GM12878 (cell line): ENCODE measurements around the gene HAUS7. TPM values are rescaled to one million over a fixed set of nuclear protein-coding genes. Genes with fewer than 3 reads are reported as not detected.

Source experiments
- ATAC-seq: fragments of 200-7000 bp; cut with Tn5 transposase; 3 replicates; pipeline ENCODE4 v1.9.1; 2020; ENCODE audit warnings: mild to moderate bottlenecking, moderate library complexity
- BruUV-seq: library from RNA; stranded (reverse); fragments of 400-500 nt; replicated peaks from 2 replicates; lab custom pipeline; 2021; lab: Mats Ljungman, UMichigan
- CTCF ChIA-PET: fragments of 300-600 bp; sonication (Branson Sonifier 250); formaldehyde crosslinking; extraction: SDS; loops from one replicate; lab custom pipeline; 2021; ENCODE audit warnings: inconsistent platforms; lab: Yijun Ruan, JAX
- POLR2A ChIA-PET: fragments of 350-600 bp; formaldehyde crosslinking; extraction: SDS; loops from one replicate; lab custom pipeline; 2021; ENCODE audit warnings: inconsistent platforms; lab: Charles Lee
- RAD21 ChIA-PET: fragments of 300-600 bp; sonication (Branson Sonifier 250); formaldehyde crosslinking; loops from one replicate; lab custom pipeline; 2023; ENCODE audit warnings: antibody characterized with exemption; ENCODE audit not compliant: unreplicated experiment; lab: Charles Lee
- SMC1A ChIA-PET: fragments of 300-600 bp; sonication (Branson Sonifier 250); formaldehyde crosslinking; loops from one replicate; lab custom pipeline; 2023; ENCODE audit not compliant: unreplicated experiment, uncharacterized antibody; lab: Charles Lee
- DNase-seq: peaks from one replicate; pipeline ENCODE4 v3.0.0-alpha.2; 2011; ENCODE audit warnings: low read depth, low spot score
- FAIRE-seq: peaks from 3 replicates; lab custom pipeline; 2011; peaks lifted over from hg19 to GRCh38; lab: Jason Lieb, UNC
- H2AFZ ChIP-seq: 2 replicates; pipeline ENCODE4 v1.6.0; 2011; ENCODE audit warnings: low read depth, low read length, control low read depth; ENCODE audit not compliant: control insufficient read depth
- H3K27ac ChIP-seq: 2 replicates; pipeline ENCODE4 v1.5.1; 2011; ENCODE audit warnings: control low read depth; ENCODE audit not compliant: control insufficient read depth, insufficient read depth
- H3K27me3 ChIP-seq, 2 experiments: replicated peaks in 1 of 2; 2 replicates each; pipeline versions ENCODE4 v1.6.0 to v1.6.1; 2011; ENCODE audit warnings: low read length in 1 of 2; ENCODE audit not compliant: control insufficient read depth in 2 of 2, insufficient read depth in 2 of 2
- H3K36me3 ChIP-seq, 2 experiments: 2 replicates each; pipeline ENCODE4 v1.5.1; 2011; ENCODE audit warnings: low read length in 1 of 2; ENCODE audit not compliant: control insufficient read depth in 2 of 2, insufficient read depth in 2 of 2
- H3K4me1 ChIP-seq: 2 replicates; pipeline ENCODE4 v1.6.1; 2011; ENCODE audit warnings: mild to moderate bottlenecking, low read length, moderate library complexity, mixed read lengths; ENCODE audit not compliant: control insufficient read depth, insufficient read depth
- H3K4me2 ChIP-seq: 2 replicates; pipeline ENCODE4 v1.6.0; 2011; ENCODE audit warnings: control low read depth; ENCODE audit not compliant: control insufficient read depth, insufficient read depth
- H3K4me3 ChIP-seq: fragments of 200-600 bp; sonication (generic); 2 replicates; pipeline ENCODE4 v1.5.1; 2016
- H3K79me2 ChIP-seq: 2 replicates; pipeline ENCODE4 v1.6.0; 2011; ENCODE audit warnings: low read length; ENCODE audit not compliant: control insufficient read depth, insufficient read depth
- H3K9ac ChIP-seq: 2 replicates; pipeline ENCODE4 v1.8.0; 2011; ENCODE audit warnings: low read length, control low read depth, mixed read lengths; ENCODE audit not compliant: control insufficient read depth, insufficient read depth
- H3K9me3 ChIP-seq: replicated peaks from 3 replicates; pipeline ENCODE4 v1.5.1; 2011; ENCODE audit warnings: mild to moderate bottlenecking, low read length; ENCODE audit not compliant: control insufficient read depth, insufficient read depth
- H4K20me1 ChIP-seq: 2 replicates; pipeline ENCODE4 v1.6.0; 2011; ENCODE audit not compliant: control insufficient read depth, insufficient read depth
- EZH2 ChIP-seq: IDR thresholded peaks from 2 replicates; pipeline ENCODE4 v1.6.1; 2012; ENCODE audit warnings: low read depth, mild to moderate bottlenecking, control low read depth, inconsistent platforms, low read length, borderline replicate concordance; ENCODE audit not compliant: control insufficient read depth
- IKZF2 ChIP-seq, 2 experiments: fragments of 450-650 bp; IDR thresholded peaks; 2 replicates each; pipeline ENCODE4 v1.6.1; 2017; ENCODE audit warnings: mild to moderate bottlenecking in 2 of 2, moderate library complexity in 2 of 2
- MEF2A ChIP-seq: IDR thresholded peaks from 2 replicates; pipeline ENCODE4 v1.6.1; 2011; ENCODE audit warnings: low read depth, mild to moderate bottlenecking, low read length, moderate library complexity; ENCODE audit not compliant: insufficient read depth
- MEF2B ChIP-seq: fragments of 450-650 bp; IDR thresholded peaks from 2 replicates; pipeline ENCODE4 v1.6.1; 2018; ENCODE audit warnings: mild to moderate bottlenecking, moderate library complexity; ENCODE audit not compliant: partially characterized antibody, poor library complexity, severe bottlenecking
- NFXL1 ChIP-seq: fragments of 450-650 bp; IDR thresholded peaks from 2 replicates; pipeline ENCODE4 v1.6.1; 2017; ENCODE audit warnings: antibody characterized with exemption, mild to moderate bottlenecking, borderline replicate concordance
- PAX8 ChIP-seq: fragments of 450-650 bp; IDR thresholded peaks from 2 replicates; pipeline ENCODE4 v1.6.1; 2017; ENCODE audit warnings: mild to moderate bottlenecking, moderate library complexity
- PML ChIP-seq: IDR thresholded peaks from 2 replicates; pipeline ENCODE4 v1.6.1; 2012; ENCODE audit warnings: low read length, inconsistent platforms
- RBBP5 ChIP-seq: fragments of 200-600 bp; sonication (generic); conservative IDR thresholded peaks from 2 replicates; pipeline ENCODE4 v1.6.1; 2016
- RELA ChIP-seq: fragments of 450-650 bp; IDR thresholded peaks from 2 replicates; pipeline ENCODE4 v1.8.0; 2014; ENCODE audit warnings: borderline replicate concordance; ENCODE audit not compliant: partially characterized antibody
- SPI1 ChIP-seq: IDR thresholded peaks from 2 replicates; pipeline ENCODE4 v1.6.1; 2011; ENCODE audit warnings: low read depth, mild to moderate bottlenecking, low read length, moderate library complexity, borderline replicate concordance; ENCODE audit not compliant: insufficient read depth
- WRNIP1 ChIP-seq: IDR thresholded peaks from 2 replicates; pipeline ENCODE4 v1.6.1; 2011; ENCODE audit warnings: low read depth, low read length, improper control_type of control experiment, borderline replicate concordance
- ZNF274 ChIP-seq: IDR thresholded peaks from one replicate; pipeline ENCODE4 v1.8.0; 2011; ENCODE audit not compliant: insufficient read length, insufficient read depth
- ZNF622 ChIP-seq: fragments of 450-650 bp; IDR thresholded peaks from 2 replicates; pipeline ENCODE4 v1.6.1; 2017; ENCODE audit warnings: mild to moderate bottlenecking, inconsistent platforms
- ZZZ3 ChIP-seq: IDR thresholded peaks from 2 replicates; pipeline ENCODE4 v1.6.1; 2011; ENCODE audit warnings: low read depth; ENCODE audit not compliant: control insufficient read depth, insufficient read length
- WGBS: methylation state at CpG from one replicate; pipeline ENCODE4 v1.1.6; 2016; ENCODE audit warnings: low lambda C conversion rate; ENCODE audit not compliant: insufficient replicate concordance, insufficient coverage; ENCODE audit errors: missing lambda C conversion rate; 5-methylcytosine and 5-hydroxymethylcytosine counted together
- in situ Hi-C: fragments of 300-500 bp; cut with MboI; formaldehyde crosslinking; loops from 9 replicates; pipeline ENCODE4 v1.14.3; 2018; ENCODE audit warnings: mixed read lengths
- intact Hi-C: fragments of 100-400 bp; cut with micrococcal nuclease; formaldehyde crosslinking; loops from one replicate; pipeline ENCODE4 v1.14.2; 2022; ENCODE audit not compliant: unreplicated experiment
- polyA plus RNA-seq, 11 experiments: library from polyadenylated mRNA; depleted of rRNA in 4 of 11; unstranded in 6 of 11; stranded (reverse) in 5 of 11; fragments of >200 nt; fragmentation: Nextera tagmentation in 4 of 11; fragmentation: Illumina TruSeq in 1 of 11; extraction: Ambion mirVana in 4 of 11; extraction: Trizol in 1 of 11; gene quantifications; 1 replicate in 1 of 11; 2 replicates in 10 of 11; pipeline versions ENCODE4 v1.2.1 to v1.2.3, GENCODE V29; 2011 to 2016; ENCODE audit warnings: inconsistent platforms in 2 of 11, missing spikeins in 2 of 11, low read depth in 1 of 11
- total RNA-seq, 4 experiments: library from RNA; depleted of rRNA in 3 of 4; stranded (reverse); fragments of >200 nt in 3 of 4; fragmentation: Illumina TruSeq in 1 of 4; extraction: Trizol in 1 of 4; gene quantifications; 2 replicates each; pipeline versions ENCODE4 v1.2.1 to v1.2.3, GENCODE V29; 2013 to 2021
- TF ChIP-seq, protein P1 (sequence below): fragments of 450-650 bp; IDR thresholded peaks from 2 replicates; pipeline ENCODE4 v1.6.1; 2014; ENCODE audit warnings: mild to moderate bottlenecking
- TF ChIP-seq, protein P2 (sequence below): fragments of 450-650 bp; IDR thresholded peaks from 2 replicates; pipeline ENCODE4 v1.6.1; 2018; ENCODE audit warnings: mild to moderate bottlenecking, low read depth, moderate library complexity; ENCODE audit not compliant: partially characterized antibody
- TF ChIP-seq, protein P3 (sequence below): IDR thresholded peaks from 2 replicates; pipeline ENCODE4 v1.6.1; 2012; ENCODE audit warnings: low read length, inconsistent platforms

Gene HAUS7
- total and polyA plus RNA-seq, 10 of the 15 experiments (the other 5 are each of a cell fraction or from before 2014, with no cell fraction given), result 6.7 to 63.3 (median 24.1) TPM

DNA sequence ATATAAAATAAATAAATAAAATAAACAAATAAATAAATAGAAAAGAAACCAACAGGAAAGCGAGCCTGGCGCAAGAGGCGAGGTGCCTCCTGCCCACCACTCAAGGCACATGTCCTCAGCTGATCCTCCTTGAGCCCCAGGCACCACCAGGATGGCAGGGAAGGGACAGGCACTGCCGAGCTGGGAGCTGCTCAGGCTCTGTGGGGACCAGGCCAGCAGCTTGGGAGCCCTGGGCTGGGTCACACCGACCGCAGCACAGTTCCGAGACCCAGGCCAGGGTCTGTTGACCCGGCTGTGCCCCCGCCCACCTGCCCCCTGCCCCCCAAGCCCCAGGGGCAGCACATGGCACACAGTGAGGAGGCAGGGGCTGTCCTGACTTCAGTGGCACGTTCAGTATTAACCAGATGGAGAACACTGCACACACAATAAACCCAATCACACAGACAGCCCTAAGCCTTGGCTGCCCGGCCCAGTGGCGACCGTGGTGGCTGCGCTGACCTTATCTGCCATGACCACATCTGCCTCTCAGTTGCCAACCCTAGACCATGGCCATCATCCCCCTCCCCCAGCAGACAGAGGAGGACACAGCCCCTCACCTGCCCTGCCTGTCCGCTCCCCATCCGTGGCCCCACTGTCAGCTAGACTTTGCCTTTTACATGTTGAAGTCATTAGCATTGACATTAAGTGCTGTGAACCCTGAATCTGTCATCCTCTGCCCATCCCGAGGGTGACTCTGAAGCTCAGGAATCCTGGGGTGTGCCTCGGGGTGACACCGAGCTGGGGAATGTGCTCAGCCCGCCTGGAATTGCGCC is 21.6 kb downstream of the HAUS7 start:
- in situ Hi-C loops, result no loop called here
- Histone ChIP-seq H3K9me3 (no peaks in the 10 kb centered on the region), H3K9ac (no peak overlapping the region), H2AFZ (no peak overlapping the region), H3K4me1 (no peaks in the 10 kb centered on the region), H4K20me1 (no peaks in the 10 kb centered on the region), H3K4me3 (no peak overlapping the region), H3K79me2 (no peaks in the 10 kb centered on the region), H3K36me3 (no peaks in the 10 kb centered on the region), H3K27ac (no peak overlapping the region), H3K27me3 (no peaks in the 10 kb centered on the region), H3K4me2 (no peak overlapping the region)
- intact Hi-C loops, result no loop called here
- no peak for ATAC-seq
- SMC1A ChIA-PET, result no interaction called here
- POLR2A ChIA-PET, result no interaction called here
- no TSS peak for BruUV-seq
- DNase-seq, result no peak
- CTCF ChIA-PET, result no interaction called here
- RAD21 ChIA-PET, result no interaction called here
- no peak for FAIRE-seq
- WGBS, result 68% methylated on average over 19 of the region's 21 CpGs
- TF ChIP-seq RBBP5, result no peak
- TF ChIP-seq MEF2B, result no peak
- no peak for TF ChIP-seq SPI1
- no peak for TF ChIP-seq EZH2
- no peak for TF ChIP-seq PML
- TF ChIP-seq MEF2A, result no peak
- TF ChIP-seq ZNF622, result no peak
- no peak for TF ChIP-seq RELA
- no peak for TF ChIP-seq PAX8
- TF ChIP-seq, protein P1, sequence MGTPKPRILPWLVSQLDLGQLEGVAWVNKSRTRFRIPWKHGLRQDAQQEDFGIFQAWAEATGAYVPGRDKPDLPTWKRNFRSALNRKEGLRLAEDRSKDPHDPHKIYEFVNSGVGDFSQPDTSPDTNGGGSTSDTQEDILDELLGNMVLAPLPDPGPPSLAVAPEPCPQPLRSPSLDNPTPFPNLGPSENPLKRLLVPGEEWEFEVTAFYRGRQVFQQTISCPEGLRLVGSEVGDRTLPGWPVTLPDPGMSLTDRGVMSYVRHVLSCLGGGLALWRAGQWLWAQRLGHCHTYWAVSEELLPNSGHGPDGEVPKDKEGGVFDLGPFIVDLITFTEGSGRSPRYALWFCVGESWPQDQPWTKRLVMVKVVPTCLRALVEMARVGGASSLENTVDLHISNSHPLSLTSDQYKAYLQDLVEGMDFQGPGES, result no peak
- TF ChIP-seq IKZF2 (IDR thresholded peaks at IDR 0.05), result no peak
- no peak for TF ChIP-seq NFXL1
- TF ChIP-seq, protein P2, sequence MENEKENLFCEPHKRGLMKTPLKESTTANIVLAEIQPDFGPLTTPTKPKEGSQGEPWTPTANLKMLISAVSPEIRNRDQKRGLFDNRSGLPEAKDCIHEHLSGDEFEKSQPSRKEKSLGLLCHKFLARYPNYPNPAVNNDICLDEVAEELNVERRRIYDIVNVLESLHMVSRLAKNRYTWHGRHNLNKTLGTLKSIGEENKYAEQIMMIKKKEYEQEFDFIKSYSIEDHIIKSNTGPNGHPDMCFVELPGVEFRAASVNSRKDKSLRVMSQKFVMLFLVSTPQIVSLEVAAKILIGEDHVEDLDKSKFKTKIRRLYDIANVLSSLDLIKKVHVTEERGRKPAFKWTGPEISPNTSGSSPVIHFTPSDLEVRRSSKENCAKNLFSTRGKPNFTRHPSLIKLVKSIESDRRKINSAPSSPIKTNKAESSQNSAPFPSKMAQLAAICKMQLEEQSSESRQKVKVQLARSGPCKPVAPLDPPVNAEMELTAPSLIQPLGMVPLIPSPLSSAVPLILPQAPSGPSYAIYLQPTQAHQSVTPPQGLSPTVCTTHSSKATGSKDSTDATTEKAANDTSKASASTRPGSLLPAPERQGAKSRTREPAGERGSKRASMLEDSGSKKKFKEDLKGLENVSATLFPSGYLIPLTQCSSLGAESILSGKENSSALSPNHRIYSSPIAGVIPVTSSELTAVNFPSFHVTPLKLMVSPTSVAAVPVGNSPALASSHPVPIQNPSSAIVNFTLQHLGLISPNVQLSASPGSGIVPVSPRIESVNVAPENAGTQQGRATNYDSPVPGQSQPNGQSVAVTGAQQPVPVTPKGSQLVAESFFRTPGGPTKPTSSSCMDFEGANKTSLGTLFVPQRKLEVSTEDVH, result no peak
- TF ChIP-seq, protein P3, sequence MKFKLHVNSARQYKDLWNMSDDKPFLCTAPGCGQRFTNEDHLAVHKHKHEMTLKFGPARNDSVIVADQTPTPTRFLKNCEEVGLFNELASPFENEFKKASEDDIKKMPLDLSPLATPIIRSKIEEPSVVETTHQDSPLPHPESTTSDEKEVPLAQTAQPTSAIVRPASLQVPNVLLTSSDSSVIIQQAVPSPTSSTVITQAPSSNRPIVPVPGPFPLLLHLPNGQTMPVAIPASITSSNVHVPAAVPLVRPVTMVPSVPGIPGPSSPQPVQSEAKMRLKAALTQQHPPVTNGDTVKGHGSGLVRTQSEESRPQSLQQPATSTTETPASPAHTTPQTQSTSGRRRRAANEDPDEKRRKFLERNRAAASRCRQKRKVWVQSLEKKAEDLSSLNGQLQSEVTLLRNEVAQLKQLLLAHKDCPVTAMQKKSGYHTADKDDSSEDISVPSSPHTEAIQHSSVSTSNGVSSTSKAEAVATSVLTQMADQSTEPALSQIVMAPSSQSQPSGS, result no peak
- no peak for TF ChIP-seq ZZZ3
- no peak for TF ChIP-seq WRNIP1
- TF ChIP-seq ZNF274, result no peak
